Measurements from ENCODE around the gene MAPK13.
A peak's percentile ranks its signal among the peaks of the same experiment; 100 is the strongest.
"Not testable (repeated sequence)": the region's sequence is repeated elsewhere in the genome, so short reads cannot be mapped to it uniquely, and the experiment has no call there.

MAPK13 gene

DNA sequence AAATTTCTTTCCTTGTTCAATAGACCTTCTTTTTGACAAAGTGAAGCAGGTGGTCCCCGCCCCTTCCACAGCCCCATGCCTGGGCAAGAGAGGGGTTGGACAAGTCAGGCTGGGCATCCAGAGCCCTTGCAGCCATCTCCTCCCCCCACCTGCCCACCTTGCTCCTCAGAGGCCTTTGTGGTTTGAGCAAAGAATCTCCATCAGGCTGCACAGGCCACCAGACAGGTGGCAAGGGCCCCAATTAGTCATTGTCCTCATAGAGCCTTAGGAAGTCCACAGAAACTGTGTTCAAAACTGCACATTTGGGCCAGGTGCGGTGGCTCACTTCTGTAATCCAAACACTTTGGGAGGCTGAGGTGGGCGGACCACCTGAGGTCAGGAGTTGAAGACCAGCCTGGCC, 1.5 kb upstream of the MAPK13 start:
- DNase-seq = no peak

DNA sequence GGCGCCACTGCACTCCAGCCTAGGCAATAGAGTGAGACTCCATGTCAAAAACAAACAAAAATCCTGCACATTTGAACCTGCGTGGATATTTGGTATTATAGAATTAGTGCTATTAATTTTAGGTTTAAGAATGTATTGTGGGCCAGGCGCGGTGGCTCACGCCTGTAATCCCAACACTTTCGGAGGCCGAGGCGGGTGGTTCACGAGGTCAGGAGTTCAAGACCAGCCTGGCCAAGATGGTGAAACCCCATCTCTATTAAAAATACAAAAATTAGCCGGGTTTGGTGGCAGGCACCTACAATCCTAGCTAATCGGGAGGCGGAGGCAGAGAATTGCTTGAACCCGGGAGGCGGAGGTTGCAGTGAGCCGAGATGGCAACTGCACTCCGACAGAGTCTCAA, 979 bp upstream of the MAPK13 start:
- DNase-seq = not testable (repeated sequence)

DNA sequence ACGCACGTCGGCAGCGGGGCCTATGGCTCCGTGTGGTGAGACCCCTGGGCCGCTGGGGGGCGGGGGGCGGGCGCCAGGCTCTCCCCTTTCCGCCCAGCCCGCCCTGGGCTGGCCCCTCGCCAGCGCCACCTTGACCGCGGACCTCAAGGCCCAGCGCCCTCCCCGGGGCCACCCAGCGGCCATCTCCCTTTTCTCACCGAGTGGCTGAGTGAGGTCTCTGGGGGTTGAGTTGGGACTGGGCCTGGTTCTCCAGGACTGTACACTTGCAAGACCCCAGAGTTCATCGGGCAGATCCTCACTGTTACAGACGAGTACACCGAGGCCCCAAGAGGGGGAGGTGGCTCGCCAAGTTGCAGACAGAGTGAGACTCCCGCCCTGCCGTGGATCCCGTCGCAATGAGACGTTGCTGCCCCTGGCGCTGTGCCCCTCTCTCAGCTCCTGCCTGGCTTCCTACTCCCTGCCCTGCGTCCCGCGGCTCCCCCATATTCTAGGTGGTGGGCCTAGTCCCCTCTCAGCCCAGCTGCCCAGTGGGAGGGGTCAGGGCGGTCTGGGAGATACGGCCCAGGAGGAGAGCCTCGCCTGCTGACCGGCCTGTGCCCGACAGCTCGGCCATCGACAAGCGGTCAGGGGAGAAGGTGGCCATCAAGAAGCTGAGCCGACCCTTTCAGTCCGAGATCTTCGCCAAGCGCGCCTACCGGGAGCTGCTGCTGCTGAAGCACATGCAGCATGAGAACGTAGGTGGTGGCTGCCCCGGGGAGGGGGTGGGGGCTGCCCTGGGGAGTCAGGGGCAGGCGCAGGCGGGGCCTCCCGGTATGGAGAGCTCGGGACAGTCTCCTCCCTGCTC, 576 bp downstream of the MAPK13 start:
- DNase-seq = peak; percentile 58

DNA sequence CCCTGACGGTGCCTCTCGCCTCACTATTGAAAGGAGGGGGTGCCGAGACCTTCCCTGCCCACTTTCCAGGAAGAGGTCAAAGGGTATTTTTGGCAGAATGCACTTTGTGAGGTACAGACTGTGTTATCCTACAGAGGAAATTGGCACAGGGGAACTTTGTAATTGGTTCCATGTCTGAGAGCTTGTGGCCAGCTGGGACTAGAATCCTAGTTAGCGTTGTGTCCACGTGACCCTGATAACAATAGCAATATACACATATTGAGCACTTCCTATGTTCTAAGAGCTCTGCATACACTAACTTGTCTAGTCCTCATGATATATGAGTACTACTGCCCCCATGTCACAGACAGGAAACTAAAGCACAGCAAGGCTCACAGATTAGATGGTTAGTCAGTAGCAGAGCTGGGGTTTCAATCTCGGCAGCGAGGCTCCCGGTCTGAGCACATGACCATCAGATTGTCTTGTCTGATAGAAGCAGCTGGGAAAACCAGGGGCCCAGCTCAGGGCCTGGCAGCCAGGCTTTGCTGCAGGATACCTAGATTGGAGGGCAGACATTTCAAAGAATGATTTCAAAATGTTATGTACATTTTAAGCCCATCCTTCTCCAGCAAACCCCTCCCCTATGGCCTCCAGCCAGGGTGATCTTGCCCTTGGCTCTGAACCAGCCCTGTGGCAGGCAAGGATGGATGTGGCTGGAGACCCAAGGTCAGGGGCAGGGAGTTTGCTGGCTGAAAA, 1.4 kb downstream of the MAPK13 start:
- DNase-seq = peak; percentile 50

DNA sequence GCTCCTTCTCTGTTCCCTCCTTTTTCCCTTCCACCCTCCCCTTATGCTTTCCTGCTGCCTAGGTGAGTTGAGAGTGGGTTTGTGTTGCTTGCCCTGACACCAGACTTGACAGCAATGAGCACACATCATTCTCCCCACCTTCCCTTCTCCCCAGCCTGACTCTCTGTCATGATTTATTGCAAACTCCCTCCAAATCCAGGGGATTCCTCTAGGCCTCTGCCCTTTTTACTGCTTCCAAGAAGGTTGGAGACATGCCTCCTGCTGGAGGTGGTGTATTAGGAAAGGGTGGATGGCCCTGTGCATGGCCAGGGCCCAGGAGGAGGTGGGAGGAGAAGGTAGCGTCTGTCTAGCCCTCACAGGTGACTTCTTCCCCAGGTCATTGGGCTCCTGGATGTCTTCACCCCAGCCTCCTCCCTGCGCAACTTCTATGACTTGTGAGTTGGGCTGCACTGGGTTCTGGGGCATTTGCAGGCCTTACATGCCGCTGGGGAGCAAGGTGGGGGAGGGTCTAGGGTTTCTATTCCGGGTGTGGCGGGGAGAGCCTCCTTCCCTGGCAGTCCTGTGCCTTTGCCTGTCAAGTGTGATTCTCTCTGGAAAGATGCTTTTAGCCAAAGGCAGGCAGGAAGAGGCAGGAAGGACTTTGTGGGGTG, 2.1 kb downstream of the MAPK13 start:
- DNase-seq = no peak

DNA sequence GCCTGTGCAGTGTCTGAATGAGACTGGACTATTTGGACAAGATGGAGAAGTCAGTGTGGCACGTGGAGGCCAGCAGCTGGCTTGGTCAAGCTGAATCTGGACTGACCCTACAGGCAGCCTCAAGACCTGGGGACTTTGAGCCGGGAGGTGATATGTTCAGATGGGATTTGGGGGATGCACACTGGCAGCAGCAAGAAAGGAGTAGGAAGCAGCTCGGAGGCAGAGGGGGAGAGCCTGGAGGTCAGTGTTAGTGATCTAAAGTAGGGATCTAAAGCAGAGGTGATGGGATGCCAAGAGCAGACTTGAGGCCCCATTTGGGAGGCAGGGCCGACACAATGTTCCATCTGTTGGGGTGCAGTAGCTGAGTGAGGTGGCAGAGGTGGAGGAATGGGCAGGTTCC, 2.8 kb downstream of the MAPK13 start:
- no peak for DNase-seq

DNA sequence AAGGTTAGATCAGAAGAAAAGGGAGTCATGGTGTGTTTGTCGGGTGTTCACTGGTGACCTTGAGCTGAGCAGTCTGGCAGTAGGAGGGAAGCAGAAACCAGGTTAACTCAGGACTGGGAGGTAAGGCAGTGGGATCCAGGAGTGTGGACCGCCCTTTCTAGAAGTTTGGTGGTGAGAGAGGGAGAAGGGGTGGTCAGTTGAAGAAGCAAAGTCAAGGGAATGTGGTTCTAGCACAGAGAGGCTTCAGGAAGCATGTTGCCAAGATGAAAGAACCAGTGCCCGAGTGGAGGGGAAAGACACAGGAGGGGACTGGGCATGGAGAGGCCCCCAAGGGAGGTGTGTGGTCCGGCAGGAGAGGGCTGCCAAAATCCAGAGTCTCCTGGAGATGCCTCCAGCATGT, 3.6 kb downstream of the MAPK13 start:
- DNase-seq = no peak

DNA sequence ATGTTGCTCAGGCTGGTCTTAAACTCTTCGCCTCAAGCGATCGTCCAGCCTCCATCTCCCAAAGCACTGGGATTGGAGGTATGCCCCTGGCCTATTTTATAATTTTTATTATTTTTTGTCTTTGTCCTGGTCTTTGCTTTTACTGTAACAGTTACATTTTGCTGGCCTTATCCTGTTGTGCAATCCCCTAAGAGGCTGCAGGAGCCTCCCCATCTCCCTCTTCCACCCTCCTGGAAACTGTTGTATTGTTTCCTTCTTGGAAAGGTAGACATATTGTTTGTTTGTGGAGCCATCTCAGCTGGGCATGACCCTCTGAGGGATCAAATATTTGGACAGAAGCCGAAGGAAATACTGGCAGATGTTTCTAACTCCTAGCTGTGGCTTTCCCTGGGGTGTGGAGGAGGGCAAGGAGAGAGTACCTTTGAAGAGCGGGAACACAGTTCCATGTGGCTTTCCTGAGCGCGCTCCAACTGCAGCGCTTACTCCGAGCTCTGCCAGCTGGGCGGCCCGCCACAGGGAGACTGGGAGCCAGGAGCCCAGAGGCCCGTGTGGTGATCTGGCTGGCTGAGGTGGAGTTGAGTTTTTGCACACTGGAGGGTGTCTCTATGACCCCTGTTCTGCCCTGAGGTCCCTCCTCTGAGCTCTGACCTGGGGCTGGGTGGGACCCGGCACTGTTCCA, 4.9 kb downstream of the MAPK13 start:
- DNase-seq = no peak

DNA sequence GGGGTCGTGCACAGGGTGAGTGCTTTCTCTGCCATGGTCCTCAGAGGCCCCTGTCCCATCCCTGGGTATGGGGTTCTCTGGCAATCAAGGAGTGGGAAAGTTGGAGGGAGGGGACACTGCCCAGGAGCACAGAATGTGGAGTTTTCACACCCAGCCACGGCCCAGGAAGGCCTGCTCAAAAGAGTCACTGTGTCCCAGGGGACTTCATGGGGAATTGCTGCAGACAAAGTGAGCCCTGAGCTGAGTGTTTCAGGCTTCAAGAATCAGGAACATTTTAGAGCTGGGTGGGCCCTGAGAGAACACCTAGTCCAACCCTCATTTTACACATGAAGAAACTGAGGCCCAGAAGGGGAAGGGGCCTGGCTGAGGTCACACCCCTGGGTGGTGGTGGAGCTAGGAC, 5.7 kb downstream of the MAPK13 start:
- no peak for DNase-seq

DNA sequence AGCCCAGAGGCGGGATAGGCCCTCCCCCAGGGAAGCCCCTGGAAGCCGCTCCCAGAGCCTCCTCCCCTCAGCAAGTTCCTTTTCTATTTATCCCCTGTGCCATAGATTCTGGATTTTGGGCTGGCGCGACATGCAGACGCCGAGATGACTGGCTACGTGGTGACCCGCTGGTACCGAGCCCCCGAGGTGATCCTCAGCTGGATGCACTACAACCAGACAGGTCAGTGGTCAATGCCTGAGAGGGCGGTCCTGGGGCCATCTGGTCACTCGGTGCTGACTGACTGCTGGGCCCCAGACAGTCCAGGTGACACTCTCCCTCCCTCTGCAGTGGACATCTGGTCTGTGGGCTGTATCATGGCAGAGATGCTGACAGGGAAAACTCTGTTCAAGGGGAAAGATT, 6.2 kb downstream of the MAPK13 start:
- no peak for DNase-seq

DNA sequence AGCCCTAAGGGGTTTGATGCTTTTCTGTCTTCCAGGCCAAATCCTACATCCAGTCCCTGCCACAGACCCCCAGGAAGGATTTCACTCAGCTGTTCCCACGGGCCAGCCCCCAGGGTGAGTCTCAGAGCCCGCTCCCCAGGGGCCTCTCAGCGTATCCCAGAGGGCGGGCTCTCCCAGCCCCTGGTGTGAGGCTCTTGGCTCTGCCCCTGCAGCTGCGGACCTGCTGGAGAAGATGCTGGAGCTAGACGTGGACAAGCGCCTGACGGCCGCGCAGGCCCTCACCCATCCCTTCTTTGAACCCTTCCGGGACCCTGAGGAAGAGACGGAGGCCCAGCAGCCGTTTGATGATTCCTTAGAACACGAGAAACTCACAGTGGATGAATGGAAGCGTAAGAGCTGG, 8.4 kb downstream of the MAPK13 start:
- DNase-seq = no peak

DNA sequence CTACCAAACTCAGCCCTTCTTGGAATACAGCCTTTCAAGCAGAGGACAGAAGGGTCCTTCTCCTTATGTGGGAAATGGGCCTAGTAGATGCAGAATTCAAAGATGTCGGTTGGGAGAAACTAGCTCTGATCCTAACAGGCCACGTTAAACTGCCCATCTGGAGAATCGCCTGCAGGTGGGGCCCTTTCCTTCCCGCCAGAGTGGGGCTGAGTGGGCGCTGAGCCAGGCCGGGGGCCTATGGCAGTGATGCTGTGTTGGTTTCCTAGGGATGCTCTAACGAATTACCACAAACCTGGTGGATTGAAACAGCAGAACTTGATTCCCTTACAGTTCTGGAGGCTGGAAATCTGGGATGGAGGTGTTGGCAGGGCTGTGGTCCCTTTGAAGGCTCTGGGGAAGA, 9.1 kb downstream of the MAPK13 start:
- no peak for DNase-seq

DNA sequence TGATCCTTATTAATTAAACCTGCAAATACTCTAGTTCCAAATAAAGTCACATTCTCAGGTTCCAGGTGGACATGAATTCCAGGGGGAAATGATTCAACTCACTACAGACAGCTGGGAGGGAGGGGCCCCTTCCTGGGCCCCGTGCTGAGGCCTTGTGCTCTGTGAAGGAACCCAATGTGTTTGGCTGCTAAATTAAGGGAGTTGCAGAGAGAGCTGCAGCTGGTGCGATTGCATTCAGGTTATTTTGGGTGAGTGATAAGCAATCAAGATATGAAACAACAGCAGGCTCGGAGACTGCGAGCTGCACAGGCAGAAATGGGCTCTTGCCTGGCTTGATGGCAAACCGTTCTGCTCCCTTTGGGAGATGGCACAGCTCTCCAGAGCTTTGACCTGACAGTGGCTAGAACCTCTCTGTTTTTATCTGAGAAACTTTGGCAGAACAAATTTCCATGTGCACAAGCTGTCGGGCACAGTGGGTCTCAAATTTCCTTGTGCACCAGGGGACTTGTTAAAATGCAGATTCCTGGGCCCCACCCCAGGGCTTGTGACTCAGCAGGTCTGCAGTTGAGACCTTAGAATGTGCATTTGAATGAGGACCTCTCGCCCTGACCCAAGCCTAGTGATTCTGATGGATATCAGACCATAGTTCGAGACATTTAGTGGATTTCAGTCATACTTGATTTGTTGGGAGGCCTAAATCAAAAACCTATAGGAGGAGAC, 9.8 kb downstream of the MAPK13 start:
- DNase-seq = no peak

DNA sequence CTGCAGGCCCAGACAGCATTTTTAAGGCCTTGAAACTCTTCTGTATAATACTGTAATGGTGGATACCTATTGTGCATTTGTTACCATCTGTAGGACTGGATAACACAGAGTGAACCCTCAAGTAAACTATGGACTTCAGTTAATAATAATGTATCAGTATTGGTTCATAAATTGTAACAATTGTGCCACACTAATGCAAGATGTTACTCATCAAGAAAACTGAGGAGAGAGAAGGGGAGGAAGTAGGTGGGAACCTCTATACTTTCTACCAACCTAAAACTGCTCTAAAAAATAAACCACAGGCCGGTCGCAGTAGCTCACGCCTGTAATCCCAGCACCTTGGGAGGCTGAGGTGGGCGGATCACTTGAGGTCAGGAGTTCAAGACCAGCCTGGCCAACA, 10.8 kb downstream of the MAPK13 start:
- DNase-seq = no peak

DNA sequence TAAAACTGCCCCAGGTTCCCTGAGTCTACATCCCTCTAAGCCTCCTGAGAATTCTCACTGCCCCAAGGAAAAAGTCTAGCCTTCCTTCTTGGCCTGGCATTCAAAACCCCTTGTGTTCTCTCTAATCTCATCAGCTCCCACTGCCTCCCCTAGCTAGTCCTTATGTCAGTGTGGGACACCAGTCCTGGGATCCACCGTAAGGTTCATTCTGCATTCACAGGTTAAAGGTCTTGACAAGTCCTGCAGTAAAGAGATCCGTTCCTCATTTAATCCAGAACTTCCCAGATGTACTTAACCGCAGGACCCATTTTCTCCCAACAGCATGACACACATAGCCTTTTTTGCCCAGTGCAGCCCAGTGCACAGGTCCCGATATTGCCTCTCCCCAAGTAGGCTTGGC, 11.6 kb downstream of the MAPK13 start:
- no peak for DNase-seq

DNA sequence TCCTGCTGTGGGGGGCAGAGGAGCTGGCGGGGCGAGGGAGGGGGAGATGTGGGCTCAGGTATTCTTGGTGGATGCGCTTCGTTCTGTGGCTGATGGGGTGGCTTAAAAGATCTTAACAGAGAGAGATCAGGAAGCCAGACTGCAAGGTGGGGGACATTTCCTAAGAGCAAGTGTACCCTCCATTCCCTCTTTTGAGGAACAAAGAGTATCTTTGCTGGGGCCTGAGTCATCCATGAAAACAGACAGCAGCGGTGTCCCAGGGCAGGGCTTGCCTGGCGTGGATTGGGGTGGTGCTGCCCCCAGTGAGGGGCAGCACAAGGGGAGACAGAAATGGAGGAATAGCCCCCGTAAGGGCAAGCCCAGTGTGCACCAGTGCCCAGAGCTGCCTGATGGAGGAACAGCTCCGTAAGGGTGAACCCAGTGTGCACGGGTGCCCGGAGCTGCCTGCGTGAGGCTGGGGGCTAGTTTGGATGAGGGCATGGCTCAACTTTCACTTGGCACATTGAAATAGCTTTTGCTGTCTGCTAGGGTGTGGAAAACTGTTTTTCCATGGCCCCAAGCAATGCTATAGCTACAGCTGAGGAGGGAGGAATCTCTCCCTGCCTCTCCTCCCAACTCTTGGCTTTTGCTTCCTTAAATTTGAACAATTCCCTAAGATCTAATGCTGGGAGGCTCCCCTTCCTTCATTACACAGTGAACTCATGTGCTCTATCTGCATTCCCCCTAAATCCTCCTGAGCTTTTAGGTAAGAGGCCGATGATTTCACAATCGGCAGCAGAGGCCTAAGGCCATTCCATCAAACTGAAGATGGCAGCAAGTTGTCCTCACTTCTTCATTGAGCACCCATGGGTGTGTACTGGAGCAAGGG, 12.9 kb downstream of the MAPK13 start:
- no peak for DNase-seq

DNA sequence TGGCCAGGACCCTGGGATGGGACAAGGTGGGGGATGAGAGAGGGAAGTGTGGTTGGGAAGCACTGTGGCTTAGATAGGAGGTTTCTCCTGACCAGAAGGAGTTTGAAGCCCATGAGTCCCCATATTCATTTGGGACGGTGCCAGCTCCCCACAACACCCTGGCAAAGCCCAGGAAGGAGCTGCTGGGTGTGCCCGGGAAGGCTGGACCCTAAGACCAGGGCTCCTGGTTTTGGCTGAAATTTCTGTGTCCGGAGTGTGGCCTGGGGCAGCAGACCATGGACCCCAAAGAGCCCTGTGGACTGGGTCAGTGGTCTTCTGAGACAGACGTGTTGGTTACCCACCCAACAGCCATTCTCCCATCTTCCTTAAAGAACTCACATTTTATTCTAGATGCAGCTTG, 15.2 kb downstream of the MAPK13 start:
- no peak for DNase-seq

DNA sequence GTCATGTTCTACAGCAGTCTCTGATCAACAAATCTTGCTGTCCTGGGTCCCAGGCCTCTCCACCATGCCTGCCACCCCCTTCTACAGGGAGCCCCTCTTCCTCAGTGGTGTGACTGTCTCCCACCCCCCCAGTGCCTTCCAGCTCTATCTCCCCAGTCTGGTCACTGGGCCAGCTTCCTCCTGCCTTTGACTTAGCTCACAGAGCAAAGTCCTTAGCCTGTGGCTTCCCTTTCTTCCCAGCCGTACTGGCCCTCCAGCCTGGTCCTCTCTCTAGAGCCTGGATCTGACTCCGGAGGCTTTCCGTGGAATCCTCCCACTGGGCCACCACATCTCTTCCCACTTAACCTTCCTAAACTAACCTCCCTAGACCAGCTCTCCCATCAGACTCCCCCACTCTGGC, 17.0 kb downstream of the MAPK13 start:
- DNase-seq = no peak

DNA sequence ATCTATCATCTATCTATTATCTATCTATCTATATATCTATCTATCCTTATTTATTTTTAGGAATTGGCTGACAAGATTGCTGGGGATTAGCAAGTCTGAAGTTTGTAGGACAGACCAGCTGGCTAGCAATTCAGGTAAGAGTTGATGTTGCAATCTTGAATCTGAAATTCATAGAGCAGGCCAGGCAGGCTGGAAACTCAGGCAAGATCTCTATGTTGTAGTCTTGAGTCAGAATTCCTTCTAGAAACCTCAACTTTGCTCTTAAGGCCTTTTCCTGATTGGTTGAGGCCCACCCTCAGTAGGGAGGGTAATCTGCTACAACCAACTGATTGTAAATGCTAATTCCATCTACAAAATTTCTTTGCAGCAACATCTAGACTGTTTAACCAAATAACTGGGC, 19.2 kb downstream of the MAPK13 start:
- DNase-seq = no peak

DNA sequence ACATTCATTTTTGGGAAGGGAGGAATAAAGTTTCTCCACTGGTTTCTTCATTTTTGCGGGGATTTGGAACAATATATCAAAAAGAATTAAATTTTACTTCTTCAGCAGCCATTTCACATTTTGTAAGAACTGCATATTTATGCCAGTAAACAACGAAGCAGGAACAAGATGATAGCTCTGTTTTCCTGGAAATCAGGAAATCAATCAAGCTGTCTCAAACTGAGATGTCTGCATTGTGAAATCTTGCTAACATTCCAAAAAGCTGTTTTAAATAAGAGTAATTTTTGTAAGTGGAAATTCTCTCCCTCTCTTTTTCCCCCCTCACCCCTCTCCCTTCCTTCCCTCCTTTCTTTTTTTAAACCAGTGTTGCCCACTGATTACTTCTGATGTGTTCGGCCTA, 20.0 kb downstream of the MAPK13 start:
- no peak for DNase-seq

DNA sequence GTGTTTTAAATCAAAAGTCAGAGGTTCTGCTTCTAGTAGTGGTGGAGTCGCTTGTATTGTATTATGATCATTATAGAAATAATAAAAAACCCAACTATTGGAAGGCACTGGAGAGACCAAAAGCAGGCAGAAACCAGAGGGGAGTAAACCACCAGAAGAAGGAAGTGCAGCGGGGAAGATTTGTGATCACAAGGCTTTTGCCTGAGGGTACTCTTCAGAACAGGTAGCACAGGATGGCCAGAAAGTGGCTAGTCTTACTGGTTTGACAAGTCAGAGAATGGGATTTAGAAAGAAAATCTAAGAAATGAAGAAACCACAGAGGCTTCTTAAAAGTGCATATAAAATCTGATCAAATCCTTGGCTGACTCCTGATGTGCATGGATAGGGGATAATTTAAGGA, 24.0 kb downstream of the MAPK13 start:
- no peak for DNase-seq

DNA sequence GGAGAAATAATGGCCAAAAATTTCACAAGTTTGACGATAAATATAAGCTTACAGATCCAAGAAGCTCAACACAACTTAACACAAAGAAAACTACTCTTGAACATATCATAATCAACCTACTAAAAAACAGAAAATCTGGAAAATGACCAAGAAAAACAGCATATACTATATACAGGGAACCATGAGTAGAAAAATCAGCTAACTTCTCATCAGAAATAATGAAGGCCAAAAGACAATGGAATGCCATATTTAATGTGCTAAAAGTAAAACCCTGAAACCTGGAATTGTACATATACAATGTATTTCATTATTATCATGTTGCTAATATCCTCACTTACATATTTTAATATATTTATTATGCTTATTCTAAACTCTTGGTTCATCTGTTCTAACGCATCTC, 25.3 kb downstream of the MAPK13 start:
- DNase-seq = no peak
